A673 (cell line): Measurements from ENCODE around the gene ZBTB39. TPM values are rescaled to one million over a fixed set of nuclear protein-coding genes. Genes with fewer than 3 reads are reported as not detected.

ENCODE experiments used
- BruUV-seq: library from RNA; stranded (reverse); fragments of 400-500 nt; replicated peaks from 2 replicates; lab custom pipeline; 2021; lab: Mats Ljungman, UMichigan
- CTCF ChIA-PET: fragments of 300-600 bp; sonication (Branson Sonifier 250); formaldehyde crosslinking; loops from one replicate; lab custom pipeline; 2022; ENCODE audit warnings: antibody characterized with exemption; lab: Charles Lee
- POLR2A ChIA-PET: fragments of 300-600 bp; sonication (Branson Sonifier 250); formaldehyde crosslinking; loops from one replicate; lab custom pipeline; 2022; ENCODE audit warnings: antibody characterized with exemption; ENCODE audit not compliant: low non-redundant PET; lab: Charles Lee
- DNase-seq: peaks from one replicate; pipeline ENCODE4 v3.0.0-alpha.2; 2015; ENCODE audit warnings: low spot score
- H3K27ac ChIP-seq: fragments of 200-600 bp; sonication (generic); 2 replicates; pipeline ENCODE4 v1.5.1; 2016; ENCODE audit warnings: mixed run types, low read depth, mild to moderate bottlenecking, mixed read lengths, antibody characterized with exemption, low read length; ENCODE audit not compliant: poor library complexity, severe bottlenecking
- H3K27me3 ChIP-seq: fragments of 200-600 bp; sonication (generic); replicated peaks from 2 replicates; pipeline ENCODE4 v1.6.1; 2017; ENCODE audit warnings: mixed run types, low read depth, mild to moderate bottlenecking, mixed read lengths, antibody characterized with exemption, low read length; ENCODE audit not compliant: insufficient read depth, poor library complexity
- H3K36me3 ChIP-seq: fragments of 200-600 bp; sonication (generic); 2 replicates; pipeline ENCODE4 v1.6.1; 2016; ENCODE audit warnings: mixed run types, mild to moderate bottlenecking, mixed read lengths, antibody characterized with exemption, low read length; ENCODE audit not compliant: insufficient read depth, poor library complexity, severe bottlenecking
- H3K4me1 ChIP-seq: fragments of 200-600 bp; sonication (generic); 2 replicates; pipeline ENCODE4 v1.6.1; 2017; ENCODE audit warnings: mixed run types, mild to moderate bottlenecking, mixed read lengths, antibody characterized with exemption, low read length; ENCODE audit not compliant: insufficient read depth, poor library complexity, severe bottlenecking
- H3K4me3 ChIP-seq: fragments of 200-600 bp; sonication (generic); 2 replicates; pipeline ENCODE4 v1.5.1; 2016; ENCODE audit warnings: low read depth, mixed run types, mild to moderate bottlenecking, mixed read lengths, low read length; ENCODE audit not compliant: poor library complexity, severe bottlenecking
- H3K9me3 ChIP-seq: fragments of 200-600 bp; sonication (generic); 2 replicates; pipeline ENCODE4 v1.6.1; 2016; ENCODE audit warnings: mixed run types, low read depth, mild to moderate bottlenecking, mixed read lengths, antibody characterized with exemption, low read length; ENCODE audit not compliant: poor library complexity, severe bottlenecking
- CTCF ChIP-seq: fragments of 300-800, 200-600 bp; sonication (generic); conservative IDR thresholded peaks from 2 replicates; pipeline ENCODE4 v1.5.1; 2017; ENCODE audit warnings: low read depth, mild to moderate bottlenecking, antibody characterized with exemption, low read length, moderate library complexity, mixed read lengths
- EZH2 ChIP-seq: fragments of 200-600 bp; sonication (generic); IDR thresholded peaks from 2 replicates; pipeline ENCODE4 v1.6.1; 2017; ENCODE audit warnings: borderline replicate concordance, low read depth, mild to moderate bottlenecking, mixed read lengths, antibody characterized with exemption, low read length; ENCODE audit not compliant: poor library complexity, severe bottlenecking
- intact Hi-C: fragments of 100-400 bp; cut with micrococcal nuclease; formaldehyde crosslinking; loops from one replicate; pipeline ENCODE4 v1.10.0; 2022; ENCODE audit not compliant: unreplicated experiment
- total RNA-seq: library from RNA; stranded (reverse); gene quantifications from 2 replicates; pipeline ENCODE4 v1.2.3, GENCODE V29; 2021

The ZBTB39 gene
- total RNA-seq, 1 experiment from 2014 or later = 18.2 TPM

- POLR2A ChIA-PET = no interaction called here
- no TSS peak for BruUV-seq
Observed at GRCh38 chr12:56991319-56992246, 14.8 kb downstream of the ZBTB39 start.

GRCh38 chr12:56990648-56991318 lies 15.6 kb downstream of the ZBTB39 start:
- no peak for DNase-seq
- no peaks in the 10 kb centered on the region for H3K27me3 ChIP-seq
- H3K4me3 ChIP-seq = no peak overlapping the region
- no peaks in the 10 kb centered on the region for H3K9me3 ChIP-seq
- CTCF ChIA-PET = no interaction called here
- peaks cover 6% of the 10 kb centered on the region for H3K4me1 ChIP-seq
- BruUV-seq = no TSS peak
- no peak overlapping the region for H3K27ac ChIP-seq
- intact Hi-C loops = no loop called here
- H3K36me3 ChIP-seq = no peaks in the 10 kb centered on the region
- POLR2A ChIA-PET = no interaction called here
- TF ChIP-seq CTCF (no peak), EZH2 (no peak)

More at GRCh38 chr12:56991319-56992246, 14.8 kb downstream of the ZBTB39 start:
- Histone ChIP-seq H3K36me3 (no peaks in the 10 kb centered on the region), H3K27me3 (no peaks in the 10 kb centered on the region), H3K9me3 (no peaks in the 10 kb centered on the region), H3K4me1 (peaks cover 6% of the 10 kb centered on the region), H3K27ac (no peak overlapping the region), H3K4me3 (no peak overlapping the region)
- TF ChIP-seq CTCF (no peak), EZH2 (no peak)
- intact Hi-C loops = no loop called here
- CTCF ChIA-PET = no interaction called here
- DNase-seq = no peak

- no peak for DNase-seq
- no peaks in the 10 kb centered on the region for H3K27me3 ChIP-seq
- no peak overlapping the region for H3K4me3 ChIP-seq
- no peaks in the 10 kb centered on the region for H3K36me3 ChIP-seq
- peaks cover 6% of the 10 kb centered on the region for H3K4me1 ChIP-seq
- H3K27ac ChIP-seq = no peak overlapping the region
- ChIA-PET POLR2A (no interaction called here), CTCF (no interaction called here)
- H3K9me3 ChIP-seq = no peaks in the 10 kb centered on the region
- intact Hi-C loops = no loop called here
- TF ChIP-seq CTCF (no peak), EZH2 (no peak)
- BruUV-seq = no TSS peak
Observed at GRCh38 chr12:56989861-56990610, 16.3 kb downstream of the ZBTB39 start.
